Measurements from ENCODE around the gene HIP1. TPM values are rescaled to one million over a fixed set of nuclear protein-coding genes. Genes with fewer than 3 reads are reported as not detected.
A peak's percentile ranks its signal among the peaks of the same experiment; 100 is the strongest.

Gene HIP1
- total and polyA plus RNA-seq, 2 of the 13 experiments (the other 11 are each of a cell fraction or from before 2014, with no cell fraction given) = 4.5 to 6.2 TPM

DNA sequence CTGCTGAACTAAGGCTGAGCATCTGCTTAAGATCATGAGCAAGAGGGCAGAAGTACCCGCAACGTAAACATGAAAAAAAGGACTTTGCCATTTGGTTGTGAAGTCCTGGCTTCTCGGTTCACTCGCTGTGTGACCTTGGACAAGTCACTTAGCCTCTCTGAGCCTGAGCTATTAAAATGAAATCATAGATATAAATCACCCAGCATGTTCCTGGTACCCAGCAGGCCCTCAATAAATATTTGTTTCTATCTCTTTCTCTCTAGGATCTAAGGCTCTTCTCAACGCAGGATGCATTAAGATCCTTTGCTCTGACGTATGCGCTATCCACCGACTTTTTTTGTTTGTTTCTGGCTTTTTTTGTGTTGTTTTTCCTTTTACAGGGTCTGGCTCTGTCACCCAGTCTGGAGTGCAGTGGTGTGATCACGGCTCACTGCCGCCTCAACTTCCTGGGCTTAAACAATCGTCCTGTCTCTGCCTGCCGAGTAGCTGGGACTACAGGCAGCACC lies 6.7 kb downstream of the HIP1 start:
- ChIA-PET POLR2A (no interaction called here), CTCF (ENCODE audit: low intra/inter-chr PET ratio, low total read pairs) (no interaction called here)
- peaks cover 29% of the 10 kb centered on the region for H3K4me1 ChIP-seq (ENCODE audit: insufficient read depth, low read length)
- no peak overlapping the region for H3K27ac ChIP-seq (ENCODE audit: extremely low read length, insufficient read depth, low read length)
- intact Hi-C loops (cut with micrococcal nuclease; ENCODE audit: unreplicated experiment) = no loop called here
- H2AFZ ChIP-seq (ENCODE audit: low read length) = no peak overlapping the region
- WGBS (ENCODE audit: low lambda C conversion rate) = 83% methylated on average over 12 of the region's 12 CpGs
- H3K79me2 ChIP-seq (ENCODE audit: insufficient read depth, low read length) = no peaks in the 10 kb centered on the region
- no peak for DNase-seq (ENCODE audit: low spot score)
- H3K27me3 ChIP-seq (ENCODE audit: control insufficient read depth in 1 of 2, insufficient read depth in 2 of 2, low read length in 2 of 2) = no peaks in the 10 kb centered on the region
- in situ Hi-C loops (cut with HindIII; ENCODE audit: extremely low pct_ligation_motif_present, low pct_unique_long_range_greater_than_20kb) = no loop called here
- no peak overlapping the region for H3K9ac ChIP-seq (ENCODE audit: insufficient read depth, low read depth, low read length)
- no TSS peak for BruUV-seq (replicated peaks)
- ATAC-seq = no peak
- no peak overlapping the region for H3K4me2 ChIP-seq (ENCODE audit: low read depth, low read length)
- no peak overlapping the region for H3K4me3 ChIP-seq (replicated peaks in 1 of 3; ENCODE audit: insufficient read depth in 1 of 3, low read depth in 2 of 3, low read length in 3 of 3)
- TF ChIP-seq TP53 (CRISPR knock-in tag; conservative IDR thresholded peaks at IDR 0.05) (no peak), ZNF768 (CRISPR knock-in tag; IDR thresholded peaks at IDR 0.05) (peak; percentile 70; the same call in 1 of the 2 replicates), ATF7-NPFF (CRISPR knock-in tag; IDR thresholded peaks at IDR 0.05; ENCODE audit: low read depth) (no peak)
- no peaks in the 10 kb centered on the region for H3K36me3 ChIP-seq (replicated peaks in 1 of 2; ENCODE audit: control insufficient read depth in 1 of 2, insufficient read depth in 2 of 2, low read length in 2 of 2)
- H3K9me3 ChIP-seq (ENCODE audit: low read length) = no peaks in the 10 kb centered on the region
- FAIRE-seq = no peak
- H4K20me1 ChIP-seq (ENCODE audit: insufficient read depth, low read length) = no peaks in the 10 kb centered on the region

DNA sequence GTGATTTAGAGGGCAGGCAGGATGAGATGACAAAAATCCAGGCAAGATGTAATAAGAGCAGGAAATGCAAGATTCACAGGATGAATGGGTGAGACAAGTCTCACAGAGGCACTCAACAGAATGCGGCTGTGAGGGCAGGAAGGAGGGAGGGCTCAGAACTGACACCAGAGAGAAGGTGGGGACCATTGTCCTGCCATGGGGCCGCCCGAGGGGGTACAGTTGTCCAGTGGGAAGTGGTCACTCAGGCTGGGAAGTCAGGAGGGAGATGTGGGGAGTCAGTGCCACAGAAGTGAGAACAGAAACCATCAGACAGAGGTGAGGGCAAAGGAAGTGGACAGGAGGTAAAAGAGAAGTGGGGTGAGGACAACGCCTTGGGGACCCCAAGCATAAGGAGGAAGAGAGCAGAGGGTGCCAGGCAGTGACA lies 8.9 kb downstream of the HIP1 start:
- in situ Hi-C loops (cut with HindIII; ENCODE audit: extremely low pct_ligation_motif_present, low pct_unique_long_range_greater_than_20kb) = no loop called here
- Histone ChIP-seq H2AFZ (ENCODE audit: low read length) (no peak overlapping the region), H3K79me2 (ENCODE audit: insufficient read depth, low read length) (no peaks in the 10 kb centered on the region), H3K4me3 (replicated peaks in 1 of 3; ENCODE audit: insufficient read depth in 1 of 3, low read depth in 2 of 3, low read length in 3 of 3) (no peak overlapping the region), H3K27ac (ENCODE audit: extremely low read length, insufficient read depth, low read length) (no peak overlapping the region), H3K4me2 (ENCODE audit: low read depth, low read length) (no peak overlapping the region), H3K4me1 (ENCODE audit: insufficient read depth, low read length) (peaks cover 30% of the 10 kb centered on the region), H3K9ac (ENCODE audit: insufficient read depth, low read depth, low read length) (no peak overlapping the region), H3K36me3 (replicated peaks in 1 of 2; ENCODE audit: control insufficient read depth in 1 of 2, insufficient read depth in 2 of 2, low read length in 2 of 2) (no peaks in the 10 kb centered on the region), H3K9me3 (ENCODE audit: low read length) (no peaks in the 10 kb centered on the region), H4K20me1 (ENCODE audit: insufficient read depth, low read length) (no peaks in the 10 kb centered on the region), H3K27me3 (ENCODE audit: control insufficient read depth in 1 of 2, insufficient read depth in 2 of 2, low read length in 2 of 2) (no peaks in the 10 kb centered on the region)
- ChIA-PET CTCF (ENCODE audit: low intra/inter-chr PET ratio, low total read pairs) (no interaction called here), POLR2A (no interaction called here)
- intact Hi-C loops (cut with micrococcal nuclease; ENCODE audit: unreplicated experiment) = no loop called here
- no peak for FAIRE-seq
- no peak for ATAC-seq
- no TSS peak for BruUV-seq (replicated peaks)
- DNase-seq (ENCODE audit: low spot score) = no peak
- WGBS (ENCODE audit: low lambda C conversion rate) = 75% methylated on average over 4 of the region's 4 CpGs
- no peak for TF ChIP-seq HNRNPK (IDR thresholded peaks at IDR 0.05; ENCODE audit: low read depth, low read length, poor library complexity, severe bottlenecking)
- TF ChIP-seq, protein P1, sequence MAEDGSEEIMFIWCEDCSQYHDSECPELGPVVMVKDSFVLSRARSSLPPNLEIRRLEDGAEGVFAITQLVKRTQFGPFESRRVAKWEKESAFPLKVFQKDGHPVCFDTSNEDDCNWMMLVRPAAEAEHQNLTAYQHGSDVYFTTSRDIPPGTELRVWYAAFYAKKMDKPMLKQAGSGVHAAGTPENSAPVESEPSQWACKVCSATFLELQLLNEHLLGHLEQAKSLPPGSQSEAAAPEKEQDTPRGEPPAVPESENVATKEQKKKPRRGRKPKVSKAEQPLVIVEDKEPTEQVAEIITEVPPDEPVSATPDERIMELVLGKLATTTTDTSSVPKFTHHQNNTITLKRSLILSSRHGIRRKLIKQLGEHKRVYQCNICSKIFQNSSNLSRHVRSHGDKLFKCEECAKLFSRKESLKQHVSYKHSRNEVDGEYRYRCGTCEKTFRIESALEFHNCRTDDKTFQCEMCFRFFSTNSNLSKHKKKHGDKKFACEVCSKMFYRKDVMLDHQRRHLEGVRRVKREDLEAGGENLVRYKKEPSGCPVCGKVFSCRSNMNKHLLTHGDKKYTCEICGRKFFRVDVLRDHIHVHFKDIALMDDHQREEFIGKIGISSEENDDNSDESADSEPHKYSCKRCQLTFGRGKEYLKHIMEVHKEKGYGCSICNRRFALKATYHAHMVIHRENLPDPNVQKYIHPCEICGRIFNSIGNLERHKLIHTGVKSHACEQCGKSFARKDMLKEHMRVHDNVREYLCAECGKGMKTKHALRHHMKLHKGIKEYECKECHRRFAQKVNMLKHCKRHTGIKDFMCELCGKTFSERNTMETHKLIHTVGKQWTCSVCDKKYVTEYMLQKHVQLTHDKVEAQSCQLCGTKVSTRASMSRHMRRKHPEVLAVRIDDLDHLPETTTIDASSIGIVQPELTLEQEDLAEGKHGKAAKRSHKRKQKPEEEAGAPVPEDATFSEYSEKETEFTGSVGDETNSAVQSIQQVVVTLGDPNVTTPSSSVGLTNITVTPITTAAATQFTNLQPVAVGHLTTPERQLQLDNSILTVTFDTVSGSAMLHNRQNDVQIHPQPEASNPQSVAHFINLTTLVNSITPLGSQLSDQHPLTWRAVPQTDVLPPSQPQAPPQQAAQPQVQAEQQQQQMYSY (CRISPR knock-in tag; IDR thresholded peaks at IDR 0.05) = no peak
- TF ChIP-seq, protein P2, sequence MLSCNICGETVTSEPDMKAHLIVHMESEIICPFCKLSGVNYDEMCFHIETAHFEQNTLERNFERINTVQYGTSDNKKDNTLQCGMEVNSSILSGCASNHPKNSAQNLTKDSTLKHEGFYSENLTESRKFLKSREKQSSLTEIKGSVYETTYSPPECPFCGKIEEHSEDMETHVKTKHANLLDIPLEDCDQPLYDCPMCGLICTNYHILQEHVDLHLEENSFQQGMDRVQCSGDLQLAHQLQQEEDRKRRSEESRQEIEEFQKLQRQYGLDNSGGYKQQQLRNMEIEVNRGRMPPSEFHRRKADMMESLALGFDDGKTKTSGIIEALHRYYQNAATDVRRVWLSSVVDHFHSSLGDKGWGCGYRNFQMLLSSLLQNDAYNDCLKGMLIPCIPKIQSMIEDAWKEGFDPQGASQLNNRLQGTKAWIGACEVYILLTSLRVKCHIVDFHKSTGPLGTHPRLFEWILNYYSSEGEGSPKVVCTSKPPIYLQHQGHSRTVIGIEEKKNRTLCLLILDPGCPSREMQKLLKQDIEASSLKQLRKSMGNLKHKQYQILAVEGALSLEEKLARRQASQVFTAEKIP (CRISPR knock-in tag; IDR thresholded peaks at IDR 0.05; ENCODE audit: borderline replicate concordance) = no peak
- TF ChIP-seq ZNF225 (CRISPR knock-in tag; IDR thresholded peaks at IDR 0.05) = no peak
- TF ChIP-seq KAT2B (IDR thresholded peaks at IDR 0.05; ENCODE audit: borderline replicate concordance, low read depth, low read length) = no peak
- TF ChIP-seq PAF1 (CRISPR knock-in tag; IDR thresholded peaks at IDR 0.05) = no peak
- no peak for TF ChIP-seq MEIS1 (CRISPR knock-in tag; IDR thresholded peaks at IDR 0.05; ENCODE audit: borderline replicate concordance)

All from HepG2 (cell line).